Measurements from ENCODE around the gene QRICH1. TPM values are rescaled to one million over a fixed set of nuclear protein-coding genes. Genes with fewer than 3 reads are reported as not detected.

The QRICH1 gene
- total and polyA plus RNA-seq, 10 of the 15 experiments (the other 5 are each of a cell fraction or from before 2014, with no cell fraction given): 22.2 to 116 (median 81.4) TPM

DNA sequence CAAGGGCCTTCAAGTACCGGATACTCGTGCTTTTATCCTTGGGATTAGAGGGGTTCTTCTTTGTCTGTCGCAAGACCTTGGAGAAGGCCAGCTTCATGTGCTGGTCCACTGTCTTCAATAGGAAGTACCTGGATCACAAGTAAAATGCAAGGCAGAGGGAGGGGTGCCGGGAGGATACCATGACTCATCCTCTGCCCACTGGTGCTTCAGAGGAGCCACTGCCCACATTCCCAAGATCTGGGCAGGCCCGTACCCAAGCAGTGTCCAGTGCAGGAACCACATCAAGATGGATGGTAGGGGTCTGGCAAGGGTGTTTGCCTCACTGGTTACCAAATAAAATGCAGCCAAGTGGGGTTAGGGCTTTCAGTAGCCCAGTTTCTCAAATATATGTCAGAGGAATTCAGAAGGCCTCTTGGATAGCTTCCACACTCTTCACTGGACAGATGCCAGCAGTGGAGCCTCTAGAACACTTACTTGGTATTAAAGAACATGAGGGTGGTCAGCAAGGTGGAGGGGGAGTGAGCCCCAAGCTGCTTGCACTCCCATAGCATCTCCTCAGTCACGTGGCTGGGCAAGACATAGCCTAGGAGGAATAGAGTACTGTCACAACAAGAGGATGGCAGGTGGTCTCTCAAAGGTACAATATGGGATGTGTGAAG, 61.1 kb downstream of the QRICH1 start:
- ChIA-PET POLR2A (interaction anchor here (0.5 to 1.1 kb wide), 4 partner anchors 9 to 342 kb away, joined by 3 to 8 read pairs (median 3); partner anchors contain the start of gene NDUFAF3), SMC1A (ENCODE audit: uncharacterized antibody, unreplicated experiment) (interaction anchor here (1.3 kb wide), 1 partner anchor 25 kb away, joined by 5 read pairs; the partner anchor contains the start of gene WDR6)
- BruUV-seq (replicated peaks): no TSS peak

More for the DNA sequence above, 61.1 kb downstream of the QRICH1 start:
- H3K79me2 ChIP-seq (ENCODE audit: control insufficient read depth, insufficient read depth, low read length): peaks cover 14% of the 10 kb centered on the region
- no peaks in the 10 kb centered on the region for H4K20me1 ChIP-seq (ENCODE audit: control insufficient read depth, insufficient read depth)
- H3K4me3 ChIP-seq: no peak overlapping the region
- WGBS (ENCODE audit: insufficient coverage, insufficient replicate concordance, low lambda C conversion rate, missing lambda C conversion rate): 98% methylated on average over 6 of the region's 6 CpGs
- no peaks in the 10 kb centered on the region for H3K9me3 ChIP-seq (replicated peaks; ENCODE audit: control insufficient read depth, insufficient read depth, low read length)
- DNase-seq (ENCODE audit: low read depth, low spot score): no peak
- ATAC-seq: no peak
- intact Hi-C loops (cut with micrococcal nuclease; ENCODE audit: unreplicated experiment) (no loop called here), in situ Hi-C loops (cut with MboI) (no loop called here)
- H3K4me2 ChIP-seq (ENCODE audit: control insufficient read depth, insufficient read depth): no peak overlapping the region
- H3K27me3 ChIP-seq (replicated peaks in 1 of 2; ENCODE audit: control insufficient read depth in 2 of 2, insufficient read depth in 2 of 2, low read length in 1 of 2): no peaks in the 10 kb centered on the region
- CTCF ChIA-PET: interaction anchor here (1.7 kb wide), 1 partner anchor 11 kb away, joined by 5 read pairs; the partner anchor contains the start of gene NDUFAF3
- no peak overlapping the region for H3K9ac ChIP-seq (ENCODE audit: control insufficient read depth, insufficient read depth, low read length)
- no peak for FAIRE-seq
- peaks cover 19 to 38% of the 10 kb centered on the region in 2 experiments for H3K36me3 ChIP-seq (ENCODE audit: control insufficient read depth in 2 of 2, insufficient read depth in 2 of 2, low read length in 1 of 2)
- TF ChIP-seq MYB (IDR thresholded peaks at IDR 0.05; ENCODE audit: borderline replicate concordance, low read depth, low read length): no peak
- TF ChIP-seq BMI1 (IDR thresholded peaks at IDR 0.05; ENCODE audit: borderline replicate concordance): no peak
- TF ChIP-seq PAX5 (IDR thresholded peaks at IDR 0.05; ENCODE audit: borderline replicate concordance, low read depth, low read length): no peak
- no peak for TF ChIP-seq MEF2A (IDR thresholded peaks at IDR 0.05; ENCODE audit: insufficient read depth, low read depth, low read length)
- TF ChIP-seq, protein P1, sequence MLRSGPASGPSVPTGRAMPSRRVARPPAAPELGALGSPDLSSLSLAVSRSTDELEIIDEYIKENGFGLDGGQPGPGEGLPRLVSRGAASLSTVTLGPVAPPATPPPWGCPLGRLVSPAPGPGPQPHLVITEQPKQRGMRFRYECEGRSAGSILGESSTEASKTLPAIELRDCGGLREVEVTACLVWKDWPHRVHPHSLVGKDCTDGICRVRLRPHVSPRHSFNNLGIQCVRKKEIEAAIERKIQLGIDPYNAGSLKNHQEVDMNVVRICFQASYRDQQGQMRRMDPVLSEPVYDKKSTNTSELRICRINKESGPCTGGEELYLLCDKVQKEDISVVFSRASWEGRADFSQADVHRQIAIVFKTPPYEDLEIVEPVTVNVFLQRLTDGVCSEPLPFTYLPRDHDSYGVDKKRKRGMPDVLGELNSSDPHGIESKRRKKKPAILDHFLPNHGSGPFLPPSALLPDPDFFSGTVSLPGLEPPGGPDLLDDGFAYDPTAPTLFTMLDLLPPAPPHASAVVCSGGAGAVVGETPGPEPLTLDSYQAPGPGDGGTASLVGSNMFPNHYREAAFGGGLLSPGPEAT (IDR thresholded peaks at IDR 0.05; ENCODE audit: low read depth): no peak
- TF ChIP-seq, protein P2, sequence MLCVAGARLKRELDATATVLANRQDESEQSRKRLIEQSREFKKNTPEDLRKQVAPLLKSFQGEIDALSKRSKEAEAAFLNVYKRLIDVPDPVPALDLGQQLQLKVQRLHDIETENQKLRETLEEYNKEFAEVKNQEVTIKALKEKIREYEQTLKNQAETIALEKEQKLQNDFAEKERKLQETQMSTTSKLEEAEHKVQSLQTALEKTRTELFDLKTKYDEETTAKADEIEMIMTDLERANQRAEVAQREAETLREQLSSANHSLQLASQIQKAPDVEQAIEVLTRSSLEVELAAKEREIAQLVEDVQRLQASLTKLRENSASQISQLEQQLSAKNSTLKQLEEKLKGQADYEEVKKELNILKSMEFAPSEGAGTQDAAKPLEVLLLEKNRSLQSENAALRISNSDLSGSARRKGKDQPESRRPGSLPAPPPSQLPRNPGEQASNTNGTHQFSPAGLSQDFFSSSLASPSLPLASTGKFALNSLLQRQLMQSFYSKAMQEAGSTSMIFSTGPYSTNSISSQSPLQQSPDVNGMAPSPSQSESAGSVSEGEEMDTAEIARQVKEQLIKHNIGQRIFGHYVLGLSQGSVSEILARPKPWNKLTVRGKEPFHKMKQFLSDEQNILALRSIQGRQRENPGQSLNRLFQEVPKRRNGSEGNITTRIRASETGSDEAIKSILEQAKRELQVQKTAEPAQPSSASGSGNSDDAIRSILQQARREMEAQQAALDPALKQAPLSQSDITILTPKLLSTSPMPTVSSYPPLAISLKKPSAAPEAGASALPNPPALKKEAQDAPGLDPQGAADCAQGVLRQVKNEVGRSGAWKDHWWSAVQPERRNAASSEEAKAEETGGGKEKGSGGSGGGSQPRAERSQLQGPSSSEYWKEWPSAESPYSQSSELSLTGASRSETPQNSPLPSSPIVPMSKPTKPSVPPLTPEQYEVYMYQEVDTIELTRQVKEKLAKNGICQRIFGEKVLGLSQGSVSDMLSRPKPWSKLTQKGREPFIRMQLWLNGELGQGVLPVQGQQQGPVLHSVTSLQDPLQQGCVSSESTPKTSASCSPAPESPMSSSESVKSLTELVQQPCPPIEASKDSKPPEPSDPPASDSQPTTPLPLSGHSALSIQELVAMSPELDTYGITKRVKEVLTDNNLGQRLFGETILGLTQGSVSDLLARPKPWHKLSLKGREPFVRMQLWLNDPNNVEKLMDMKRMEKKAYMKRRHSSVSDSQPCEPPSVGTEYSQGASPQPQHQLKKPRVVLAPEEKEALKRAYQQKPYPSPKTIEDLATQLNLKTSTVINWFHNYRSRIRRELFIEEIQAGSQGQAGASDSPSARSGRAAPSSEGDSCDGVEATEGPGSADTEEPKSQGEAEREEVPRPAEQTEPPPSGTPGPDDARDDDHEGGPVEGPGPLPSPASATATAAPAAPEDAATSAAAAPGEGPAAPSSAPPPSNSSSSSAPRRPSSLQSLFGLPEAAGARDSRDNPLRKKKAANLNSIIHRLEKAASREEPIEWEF (IDR thresholded peaks at IDR 0.05; ENCODE audit: insufficient replicate concordance, low read depth, low read length): no peak
- TF ChIP-seq SP1 (IDR thresholded peaks at IDR 0.05; ENCODE audit: low read depth, low read length): no peak
- TF ChIP-seq ZNF207 (IDR thresholded peaks at IDR 0.05; ENCODE audit: borderline replicate concordance): no peak
- TF ChIP-seq ZZZ3 (IDR thresholded peaks at IDR 0.05; ENCODE audit: control insufficient read depth, insufficient read length, low read depth): no peak
- TF ChIP-seq SMAD5 (IDR thresholded peaks at IDR 0.05; ENCODE audit: low read depth): no peak
- TF ChIP-seq MTA2 (IDR thresholded peaks at IDR 0.05; ENCODE audit: low read depth): no peak
- TF ChIP-seq, protein P3, sequence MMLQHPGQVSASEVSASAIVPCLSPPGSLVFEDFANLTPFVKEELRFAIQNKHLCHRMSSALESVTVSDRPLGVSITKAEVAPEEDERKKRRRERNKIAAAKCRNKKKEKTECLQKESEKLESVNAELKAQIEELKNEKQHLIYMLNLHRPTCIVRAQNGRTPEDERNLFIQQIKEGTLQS (IDR thresholded peaks at IDR 0.05; ENCODE audit: borderline replicate concordance, extremely low read depth, low read depth, low read length): no peak
- TF ChIP-seq CBFB (IDR thresholded peaks at IDR 0.05; ENCODE audit: low read depth): no peak
- no peak for TF ChIP-seq SMC3 (IDR thresholded peaks at IDR 0.05; ENCODE audit: borderline replicate concordance, low read length)
- no peak for TF ChIP-seq RAD21 (IDR thresholded peaks at IDR 0.05; ENCODE audit: insufficient read depth, low read depth, low read length)
- H2AFZ ChIP-seq (ENCODE audit: control insufficient read depth, low read depth, low read length): no peak overlapping the region
- RAD21 ChIA-PET (ENCODE audit: unreplicated experiment): no interaction called here
- H3K4me1 ChIP-seq (ENCODE audit: control insufficient read depth, insufficient read depth, low read length): no peaks in the 10 kb centered on the region
- no peak overlapping the region for H3K27ac ChIP-seq (ENCODE audit: control insufficient read depth, insufficient read depth)
